ENCODE data around the gene GPRC5B. TPM values are rescaled to one million over a fixed set of nuclear protein-coding genes. Genes with fewer than 3 reads are reported as not detected.

GPRC5B gene
- total RNA-seq, 1 donor: 0.21 TPM

DNA sequence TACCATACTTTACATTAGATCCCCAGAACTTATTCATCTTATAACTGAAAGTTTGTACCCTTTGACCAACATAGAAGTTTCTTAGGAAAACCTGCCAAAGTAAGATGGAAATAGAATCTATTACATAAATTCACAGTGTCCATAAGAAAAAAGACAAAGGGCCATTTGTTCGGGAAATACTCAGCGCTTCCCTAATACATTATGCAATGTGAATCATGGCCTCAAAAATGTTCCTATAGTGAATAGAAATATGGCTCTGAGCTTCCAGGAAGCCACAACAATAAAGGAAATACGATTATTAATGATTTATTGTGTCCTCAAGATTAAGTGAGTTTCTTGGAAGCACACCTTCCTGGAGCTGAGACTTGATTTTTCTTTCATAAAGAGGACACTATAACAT, 51.5 kb downstream of the GPRC5B start:
- Histone ChIP-seq H3K27me3 (ENCODE audit: insufficient read depth, low read length) (no peaks in the 10 kb centered on the region), H3K4me1 (ENCODE audit: insufficient read depth, low read length) (no peaks in the 10 kb centered on the region), H3K9me3 (ENCODE audit: low read depth, low read length) (no peaks in the 10 kb centered on the region), H3K4me3 (ENCODE audit: low read length) (no peak overlapping the region)

DNA sequence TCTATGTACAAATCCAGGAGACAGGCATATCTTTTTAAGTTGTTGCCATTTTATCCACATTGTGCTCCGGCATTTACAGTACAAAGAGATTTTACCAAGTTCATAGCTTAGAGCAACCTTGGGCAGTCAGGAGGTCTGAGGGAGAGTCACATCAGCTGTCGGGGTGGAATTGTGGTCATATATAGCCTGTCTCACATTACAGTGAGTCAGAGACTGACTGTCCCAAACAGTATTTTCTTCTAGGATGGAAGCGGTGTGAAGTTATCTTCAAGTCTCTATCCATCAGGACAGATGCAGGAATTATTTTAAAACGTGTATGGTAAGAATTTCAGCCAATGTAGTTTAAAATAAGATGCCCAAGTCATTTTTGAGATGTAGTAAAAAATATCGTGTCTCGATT, 53.0 kb downstream of the GPRC5B start:
- Histone ChIP-seq H3K27me3 (ENCODE audit: insufficient read depth, low read length) (no peaks in the 10 kb centered on the region), H3K9me3 (ENCODE audit: low read depth, low read length) (no peaks in the 10 kb centered on the region), H3K4me3 (ENCODE audit: low read length) (no peak overlapping the region), H3K4me1 (ENCODE audit: insufficient read depth, low read length) (no peaks in the 10 kb centered on the region)

DNA sequence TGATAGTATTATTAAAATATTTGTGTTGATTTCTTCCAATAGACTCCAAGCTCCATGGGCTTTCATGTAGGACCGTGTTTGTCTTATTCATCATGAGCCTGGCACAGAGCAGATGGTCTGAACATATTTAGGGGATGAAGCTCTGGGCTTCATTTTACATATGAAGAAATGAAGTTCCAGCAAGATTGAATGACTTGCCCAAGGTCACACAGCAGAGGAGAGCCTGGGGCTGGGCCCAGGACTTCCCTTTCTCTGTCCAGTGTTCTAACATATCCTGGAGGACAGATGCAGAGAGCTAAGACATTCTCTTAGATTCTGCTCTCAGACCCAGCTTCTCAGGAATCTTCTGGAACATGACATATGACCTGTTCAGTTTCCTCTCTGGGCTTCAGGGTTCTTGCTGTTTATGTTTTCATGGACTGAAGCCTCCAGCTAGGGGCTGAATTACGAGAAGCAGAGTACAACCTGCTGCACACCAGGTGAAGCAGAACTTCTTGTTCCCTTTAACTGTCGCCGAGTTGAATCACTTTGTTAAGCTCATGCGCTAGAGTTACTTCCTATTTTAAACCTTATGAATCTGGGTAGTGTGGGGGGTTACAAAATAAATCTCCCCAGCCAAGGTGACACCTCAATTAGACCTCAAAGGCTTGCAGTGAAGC, 53.6 kb downstream of the GPRC5B start:
- no peak overlapping the region for H3K4me3 ChIP-seq (ENCODE audit: low read length)
- no peaks in the 10 kb centered on the region for H3K4me1 ChIP-seq (ENCODE audit: insufficient read depth, low read length)
- H3K9me3 ChIP-seq (ENCODE audit: low read depth, low read length): no peaks in the 10 kb centered on the region
- no peaks in the 10 kb centered on the region for H3K27me3 ChIP-seq (ENCODE audit: insufficient read depth, low read length)

DNA sequence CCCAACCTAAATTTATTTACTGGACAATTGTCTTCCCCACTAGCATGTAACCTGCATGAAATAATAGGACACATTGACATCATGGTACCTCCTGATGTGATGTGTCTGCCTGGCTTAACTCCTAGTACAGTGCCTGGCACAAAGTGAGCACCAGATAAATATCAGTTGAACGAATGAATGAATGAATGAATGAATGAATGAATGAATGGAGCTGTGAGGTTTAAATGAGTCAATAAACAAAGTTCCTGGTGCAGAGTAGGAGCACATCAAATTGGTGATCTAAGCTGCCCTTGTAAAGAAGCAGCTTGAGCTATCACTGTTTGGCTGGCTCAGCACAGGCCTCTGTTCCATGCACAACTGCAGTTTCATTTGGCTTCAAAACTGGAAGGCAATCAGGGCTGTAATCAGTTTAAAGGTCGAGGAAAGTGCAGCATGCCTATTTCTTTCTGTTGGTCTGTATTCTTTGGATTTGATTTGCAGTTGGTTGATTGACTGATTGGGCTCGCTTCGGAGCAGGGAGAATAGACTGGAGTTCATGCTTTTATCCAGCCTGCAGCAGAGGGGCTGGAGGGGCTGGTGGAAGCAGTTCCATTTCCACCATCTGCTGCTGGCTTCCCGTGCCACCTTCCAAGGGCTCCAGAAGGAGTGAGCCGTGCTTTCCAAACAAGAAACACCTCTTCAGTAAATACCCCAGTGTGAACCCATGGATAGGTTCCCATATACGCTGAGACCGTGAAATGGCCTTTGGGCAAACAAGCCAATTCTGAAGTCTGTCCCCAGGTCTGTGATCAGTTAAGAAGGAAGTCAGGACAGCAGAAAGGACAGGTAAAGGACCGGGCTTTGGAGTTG, 54.6 kb downstream of the GPRC5B start:
- Histone ChIP-seq H3K9me3 (ENCODE audit: low read depth, low read length) (no peaks in the 10 kb centered on the region), H3K4me1 (ENCODE audit: insufficient read depth, low read length) (no peaks in the 10 kb centered on the region), H3K4me3 (ENCODE audit: low read length) (no peak overlapping the region), H3K27me3 (ENCODE audit: insufficient read depth, low read length) (no peaks in the 10 kb centered on the region)

DNA sequence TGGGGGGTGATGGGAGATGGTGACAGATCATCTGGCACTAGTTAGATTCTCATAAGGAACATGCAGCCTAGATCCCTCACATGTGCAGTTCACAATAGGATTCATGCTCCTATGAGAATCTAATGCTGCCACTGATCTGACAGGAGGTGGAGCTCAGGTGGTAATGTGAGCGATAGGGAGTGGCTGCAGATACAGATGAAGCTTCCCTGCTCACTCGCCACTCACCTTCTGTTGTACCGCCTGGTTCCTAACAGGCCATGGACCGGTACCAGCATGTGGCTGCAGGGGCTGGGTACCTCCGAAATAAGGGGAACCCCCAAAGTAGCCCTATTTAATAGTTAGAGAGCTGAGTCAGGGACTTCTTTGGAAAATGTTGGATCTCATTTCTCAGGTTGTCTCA, 60.4 kb downstream of the GPRC5B start:
- Histone ChIP-seq H3K9me3 (ENCODE audit: low read depth, low read length) (no peaks in the 10 kb centered on the region), H3K4me1 (ENCODE audit: insufficient read depth, low read length) (no peaks in the 10 kb centered on the region), H3K27me3 (ENCODE audit: insufficient read depth, low read length) (no peaks in the 10 kb centered on the region), H3K4me3 (ENCODE audit: low read length) (no peak overlapping the region)

DNA sequence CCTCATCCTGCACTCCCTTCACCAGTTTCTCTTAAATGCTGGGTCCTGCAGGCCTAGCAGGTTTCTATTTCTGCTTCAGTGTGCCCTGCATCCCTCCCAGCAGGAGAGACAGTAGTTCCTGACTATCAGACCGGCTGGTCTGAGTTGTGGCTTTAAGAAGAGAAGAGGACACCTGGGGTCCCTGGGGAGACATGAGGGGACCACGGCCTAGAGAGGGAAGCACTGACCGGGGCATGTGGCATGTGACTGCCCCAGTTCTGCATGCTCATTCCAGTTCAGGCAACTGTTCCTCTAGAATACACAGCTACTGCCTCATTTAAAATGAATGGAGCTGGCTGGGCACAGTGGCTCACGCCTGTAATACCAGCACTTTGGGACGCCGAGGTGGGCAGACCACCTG, 61.3 kb downstream of the GPRC5B start:
- Histone ChIP-seq H3K9me3 (ENCODE audit: low read depth, low read length) (no peaks in the 10 kb centered on the region), H3K4me3 (ENCODE audit: low read length) (no peak overlapping the region), H3K27me3 (ENCODE audit: insufficient read depth, low read length) (no peaks in the 10 kb centered on the region), H3K4me1 (ENCODE audit: insufficient read depth, low read length) (no peaks in the 10 kb centered on the region)

DNA sequence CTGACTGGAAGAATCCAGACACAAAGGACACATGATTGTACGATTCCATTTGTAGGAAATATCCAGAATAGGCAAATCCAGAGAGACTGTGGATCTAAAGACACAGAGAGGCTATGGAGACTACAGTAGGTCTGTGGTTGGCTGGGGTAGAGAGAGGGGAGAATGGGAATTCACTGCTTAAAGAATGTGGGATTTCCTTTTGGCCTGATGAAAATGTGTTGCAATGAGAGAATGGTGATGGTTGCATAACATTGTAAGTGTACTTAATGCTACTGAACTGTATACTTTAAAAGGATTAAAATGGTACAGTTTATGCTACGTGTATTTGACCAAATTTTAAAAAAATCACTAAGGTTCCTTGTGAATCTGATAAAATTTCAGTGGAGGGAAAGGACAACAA, 62.1 kb downstream of the GPRC5B start:
- Histone ChIP-seq H3K4me3 (ENCODE audit: low read length) (no peak overlapping the region), H3K27me3 (ENCODE audit: insufficient read depth, low read length) (no peaks in the 10 kb centered on the region), H3K4me1 (ENCODE audit: insufficient read depth, low read length) (no peaks in the 10 kb centered on the region), H3K9me3 (ENCODE audit: low read depth, low read length) (no peaks in the 10 kb centered on the region)

DNA sequence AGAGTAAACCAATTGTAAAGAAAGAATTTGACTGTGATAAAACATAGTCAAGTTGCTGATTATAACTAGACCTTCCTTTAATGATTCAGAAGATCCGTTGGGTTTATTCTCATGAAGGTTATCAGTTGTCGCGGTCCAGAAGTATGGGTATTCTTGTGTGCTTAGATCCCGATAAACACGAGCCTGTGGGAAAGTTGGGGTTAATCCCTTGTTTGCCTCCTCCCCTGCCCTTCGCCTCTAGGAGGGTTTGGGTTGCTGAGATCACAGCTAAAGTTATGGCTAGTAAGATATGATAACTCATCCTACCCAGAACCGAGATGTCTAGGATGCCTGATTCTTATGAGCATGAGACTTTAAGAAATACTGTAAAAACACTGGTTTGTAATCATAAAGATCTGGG, 66.8 kb downstream of the GPRC5B start:
- Histone ChIP-seq H3K4me1 (ENCODE audit: insufficient read depth, low read length) (no peaks in the 10 kb centered on the region), H3K9me3 (ENCODE audit: low read depth, low read length) (no peaks in the 10 kb centered on the region), H3K27me3 (ENCODE audit: insufficient read depth, low read length) (no peaks in the 10 kb centered on the region), H3K4me3 (ENCODE audit: low read length) (no peak overlapping the region)

DNA sequence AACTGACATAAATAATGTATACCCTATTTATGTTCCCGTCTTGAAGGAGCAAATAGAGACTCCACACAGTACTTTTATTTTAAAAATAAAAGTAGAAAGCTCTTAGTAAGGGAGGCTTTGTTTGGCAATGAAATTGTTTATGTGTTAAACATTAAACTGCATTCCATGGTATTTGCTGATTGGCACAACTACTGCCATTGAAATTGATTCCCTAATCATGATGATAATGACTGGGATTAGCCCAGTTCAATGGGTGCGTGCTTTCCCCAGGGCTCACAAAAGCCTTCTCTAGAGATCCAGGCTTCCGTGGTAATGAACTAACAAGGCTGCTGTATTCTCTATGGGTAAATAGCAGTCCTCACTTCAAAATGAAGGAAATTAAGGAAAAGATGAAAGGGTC, 67.5 kb downstream of the GPRC5B start:
- no peaks in the 10 kb centered on the region for H3K9me3 ChIP-seq (ENCODE audit: low read depth, low read length)
- no peak overlapping the region for H3K4me3 ChIP-seq (ENCODE audit: low read length)
- H3K27me3 ChIP-seq (ENCODE audit: insufficient read depth, low read length): no peaks in the 10 kb centered on the region
- no peaks in the 10 kb centered on the region for H3K4me1 ChIP-seq (ENCODE audit: insufficient read depth, low read length)

DNA sequence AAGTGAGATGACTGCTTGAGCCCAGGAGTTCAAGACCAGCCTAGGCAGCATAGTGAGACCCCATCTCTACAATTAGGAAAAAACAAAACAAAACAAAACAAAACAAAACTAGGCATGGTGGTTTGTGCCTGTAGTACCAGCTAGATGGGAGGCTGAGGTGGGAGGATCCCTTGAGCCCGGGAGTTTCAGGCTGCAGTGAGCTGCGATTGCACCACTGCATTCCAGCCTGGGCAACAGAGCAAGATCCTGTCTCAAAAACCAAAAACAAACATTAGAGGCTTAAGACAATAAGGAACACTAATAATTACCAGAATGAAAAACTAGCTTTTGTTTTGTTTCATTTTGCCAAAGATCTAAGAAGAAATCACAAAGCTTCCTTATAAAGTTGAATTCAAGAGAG, 69.2 kb downstream of the GPRC5B start:
- Histone ChIP-seq H3K4me3 (ENCODE audit: low read length) (no peak overlapping the region), H3K4me1 (ENCODE audit: insufficient read depth, low read length) (no peaks in the 10 kb centered on the region), H3K27me3 (ENCODE audit: insufficient read depth, low read length) (no peaks in the 10 kb centered on the region), H3K9me3 (ENCODE audit: low read depth, low read length) (no peaks in the 10 kb centered on the region)

DNA sequence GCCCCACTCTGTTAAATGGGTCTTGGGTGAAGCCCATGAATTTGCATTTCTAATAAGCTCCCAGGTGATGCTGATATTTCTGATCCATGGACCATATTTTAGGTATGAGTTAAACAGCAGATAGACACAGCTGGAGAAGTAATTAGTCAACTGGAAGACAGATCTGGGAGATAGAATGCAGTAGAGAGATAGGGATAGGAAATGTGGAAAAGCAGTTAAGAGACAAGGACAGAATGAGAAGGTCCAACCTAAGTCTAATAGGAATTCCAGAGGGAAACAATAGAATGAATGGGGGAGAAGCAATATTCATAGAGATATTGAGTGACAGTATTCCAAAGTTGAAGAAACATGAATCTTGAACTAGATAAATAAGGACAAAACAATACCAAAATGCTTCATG, 71.7 kb downstream of the GPRC5B start:
- H3K27me3 ChIP-seq (ENCODE audit: insufficient read depth, low read length): no peaks in the 10 kb centered on the region
- H3K4me1 ChIP-seq (ENCODE audit: insufficient read depth, low read length): peaks cover 3% of the 10 kb centered on the region
- no peaks in the 10 kb centered on the region for H3K9me3 ChIP-seq (ENCODE audit: low read depth, low read length)
- no peak overlapping the region for H3K4me3 ChIP-seq (ENCODE audit: low read length)

DNA sequence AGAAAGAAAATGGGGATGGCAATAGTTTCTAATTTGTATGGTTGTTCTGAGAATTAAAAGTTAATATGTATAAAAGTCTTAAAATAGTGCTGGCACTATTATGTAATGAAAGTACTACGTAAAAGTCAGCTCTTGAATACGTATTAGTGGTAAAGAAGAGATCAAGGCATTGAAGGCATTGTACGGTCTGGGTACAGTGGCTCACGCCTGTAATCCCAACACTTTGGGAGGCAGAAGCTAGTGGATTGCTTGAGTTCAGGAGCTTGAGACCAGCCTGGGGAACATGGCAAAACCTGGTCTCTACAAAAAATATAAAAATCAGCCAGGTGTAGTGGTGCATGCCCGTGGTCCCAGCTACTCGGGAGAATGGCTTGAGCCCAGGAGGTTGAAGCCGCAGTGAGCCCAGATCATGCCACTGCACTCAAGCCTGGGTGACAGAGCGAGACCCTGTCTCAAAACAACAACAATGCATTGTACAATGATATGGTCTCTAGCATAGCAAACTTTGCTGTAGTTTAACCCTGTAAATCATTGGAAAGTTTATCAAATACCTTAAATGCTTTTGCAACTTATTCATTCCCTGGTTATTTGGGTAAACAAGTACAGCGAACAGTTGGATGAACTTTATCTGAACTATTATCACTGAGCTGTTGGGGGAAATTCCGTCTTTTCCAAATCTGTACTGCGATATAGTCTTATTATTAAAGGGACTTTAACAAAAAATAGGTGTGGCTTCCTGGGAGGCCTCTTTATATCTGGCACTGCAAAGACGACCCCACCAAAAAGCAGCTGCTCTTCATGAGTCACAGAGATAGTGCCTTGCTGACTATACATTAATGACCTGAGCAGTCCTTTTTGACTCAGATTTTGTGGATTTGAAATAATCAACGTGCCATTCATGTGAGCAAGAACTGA, 73.6 kb downstream of the GPRC5B start:
- Histone ChIP-seq H3K4me1 (ENCODE audit: insufficient read depth, low read length) (peaks cover 3% of the 10 kb centered on the region), H3K9me3 (ENCODE audit: low read depth, low read length) (no peaks in the 10 kb centered on the region), H3K4me3 (ENCODE audit: low read length) (no peak overlapping the region), H3K27me3 (ENCODE audit: insufficient read depth, low read length) (no peaks in the 10 kb centered on the region)

DNA sequence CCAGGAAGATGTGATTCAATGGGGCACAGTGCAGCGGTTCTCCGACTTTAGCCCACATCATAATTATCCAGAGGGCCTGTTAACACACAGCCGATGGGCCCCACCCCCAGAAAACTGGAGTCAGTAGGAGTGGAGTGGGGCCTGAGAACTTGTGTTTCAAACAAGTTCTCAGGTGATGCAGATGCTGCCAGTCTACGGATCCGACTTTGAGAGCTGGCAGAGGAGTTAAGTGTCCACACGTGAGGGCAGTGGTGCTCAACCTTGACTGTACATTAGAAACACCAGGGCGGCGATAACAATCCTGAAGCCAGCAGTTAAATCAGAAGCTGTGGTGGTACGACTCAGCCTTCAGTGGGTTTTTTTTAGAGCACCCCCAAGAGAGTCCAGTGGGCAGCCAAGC, 75.0 kb downstream of the GPRC5B start:
- Histone ChIP-seq H3K4me1 (ENCODE audit: insufficient read depth, low read length) (peaks cover 7% of the 10 kb centered on the region), H3K9me3 (ENCODE audit: low read depth, low read length) (no peaks in the 10 kb centered on the region), H3K27me3 (ENCODE audit: insufficient read depth, low read length) (no peaks in the 10 kb centered on the region), H3K4me3 (ENCODE audit: low read length) (no peak overlapping the region)

DNA sequence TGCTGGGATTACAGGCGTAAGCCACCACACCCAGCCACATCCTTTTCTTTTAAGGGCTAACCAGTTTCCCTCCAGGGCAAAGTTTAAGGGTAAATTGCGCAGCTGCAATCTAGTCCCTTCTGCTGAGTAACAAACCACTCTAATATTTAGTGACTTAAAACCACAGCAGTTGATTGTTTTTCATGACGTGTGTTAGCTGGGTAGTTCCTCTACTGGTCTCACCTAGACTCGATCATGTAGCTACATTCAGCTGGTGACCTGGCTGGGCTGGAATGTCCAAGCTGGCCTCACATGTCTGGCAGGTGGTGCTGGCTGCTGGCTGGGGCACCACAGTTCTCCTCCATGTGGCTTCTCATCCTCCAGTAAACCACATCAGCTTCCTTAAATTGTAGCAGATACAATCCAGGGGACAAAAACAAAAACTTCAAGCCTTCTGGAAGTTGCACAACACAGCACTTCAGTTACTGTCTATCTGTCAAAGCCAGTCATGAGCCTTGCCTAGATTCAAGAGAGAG, 75.5 kb downstream of the GPRC5B start:
- Histone ChIP-seq H3K4me1 (ENCODE audit: insufficient read depth, low read length) (peaks cover 12% of the 10 kb centered on the region), H3K27me3 (ENCODE audit: insufficient read depth, low read length) (no peaks in the 10 kb centered on the region), H3K9me3 (ENCODE audit: low read depth, low read length) (no peaks in the 10 kb centered on the region), H3K4me3 (ENCODE audit: low read length) (no peak overlapping the region)

DNA sequence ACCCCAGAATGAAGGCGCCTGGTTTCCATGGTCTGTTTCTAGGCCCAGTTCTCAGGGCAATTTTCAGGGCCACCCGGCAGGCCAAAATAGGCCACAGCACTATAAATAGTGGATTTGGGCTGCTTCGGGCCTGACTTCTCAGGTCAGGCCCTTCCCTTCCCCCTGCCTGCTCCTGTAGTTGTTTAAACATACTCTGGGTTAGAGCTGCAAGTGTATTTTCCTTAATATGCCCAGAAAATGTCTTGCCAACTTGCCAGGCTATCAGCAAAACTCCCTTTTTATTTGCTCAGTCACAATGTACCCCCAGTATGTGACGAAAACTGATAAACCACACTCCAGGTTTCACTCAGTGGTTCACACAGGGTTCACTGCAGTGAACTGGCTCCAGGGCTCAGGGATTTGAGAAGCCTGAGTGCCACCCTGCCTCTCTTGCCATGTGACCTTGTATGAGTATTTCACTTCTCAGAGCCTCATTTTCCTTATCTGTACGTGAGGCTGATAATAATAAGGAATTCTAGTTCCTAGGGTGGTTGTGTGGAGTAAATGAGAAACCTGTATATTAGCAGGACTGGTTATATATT, 76.5 kb downstream of the GPRC5B start:
- Histone ChIP-seq H3K27me3 (ENCODE audit: insufficient read depth, low read length) (no peaks in the 10 kb centered on the region), H3K4me3 (ENCODE audit: low read length) (no peak overlapping the region), H3K4me1 (ENCODE audit: insufficient read depth, low read length) (peaks cover 13% of the 10 kb centered on the region), H3K9me3 (ENCODE audit: low read depth, low read length) (no peaks in the 10 kb centered on the region)
